DOHH2 (cell line): ENCODE data around the gene PARP8.
"Not testable (repeated sequence)": the region's sequence is repeated elsewhere in the genome, so short reads cannot be mapped to it uniquely, and the experiment has no call there.

ENCODE experiments used
- H3F3A ChIP-seq: fragments of 200-600 bp; sonication (generic), shearing (Covaris generic); 2 replicates; pipeline ENCODE4 v1.6.0; 2016; ENCODE audit warnings: antibody characterized with exemption, mild to moderate bottlenecking; ENCODE audit not compliant: control insufficient read depth, insufficient read depth
- H3K27ac ChIP-seq: fragments of 200-600 bp; sonication (generic); 2 replicates; pipeline ENCODE4 v1.5.1; 2014; ENCODE audit warnings: low read depth, mild to moderate bottlenecking, low read length, moderate library complexity
- H3K27me3 ChIP-seq: fragments of 200-600 bp; sonication (generic); 2 replicates; pipeline ENCODE4 v1.6.1; 2014; ENCODE audit warnings: mild to moderate bottlenecking, low read length, mixed read lengths; ENCODE audit not compliant: control insufficient read depth
- H3K36me3 ChIP-seq: fragments of 200-600 bp; sonication (generic); 2 replicates; pipeline ENCODE4 v1.6.1; 2014; ENCODE audit warnings: mild to moderate bottlenecking, low read length, moderate library complexity, mixed read lengths; ENCODE audit not compliant: control insufficient read depth
- H3K4me1 ChIP-seq: fragments of 200-600 bp; sonication (generic); 2 replicates; pipeline ENCODE4 v1.6.1; 2014; ENCODE audit warnings: mild to moderate bottlenecking, low read length, mixed read lengths; ENCODE audit not compliant: control insufficient read depth
- H3K4me2 ChIP-seq: fragments of 200-600 bp; sonication (generic); 2 replicates; pipeline ENCODE4 v1.6.0; 2014; ENCODE audit warnings: mild to moderate bottlenecking, low read length, moderate library complexity
- H3K4me3 ChIP-seq: fragments of 200-600 bp; sonication (generic); 2 replicates; pipeline ENCODE4 v1.5.1; 2014; ENCODE audit warnings: mild to moderate bottlenecking, low read length, mixed read lengths
- H3K79me2 ChIP-seq: fragments of 200-600 bp; sonication (generic); 2 replicates; pipeline ENCODE4 v1.6.1; 2014; ENCODE audit warnings: mild to moderate bottlenecking, low read length, mixed read lengths; ENCODE audit not compliant: control insufficient read depth
- H3K9me2 ChIP-seq: fragments of 200-600 bp; sonication (generic); replicated peaks from 2 replicates; pipeline ENCODE4 v1.6.1; 2014; ENCODE audit warnings: mild to moderate bottlenecking, low read length, mixed read lengths; ENCODE audit not compliant: control insufficient read depth
- H3K9me3 ChIP-seq: fragments of 200-600 bp; sonication (generic); 2 replicates; pipeline ENCODE4 v1.6.1; 2014; ENCODE audit warnings: antibody characterized with exemption, low read length, mixed read lengths; ENCODE audit not compliant: control insufficient read depth, insufficient read depth
- H4K20me1 ChIP-seq: fragments of 200-600 bp; sonication (generic); 2 replicates; pipeline ENCODE4 v1.6.0; 2014; ENCODE audit warnings: low read depth, mild to moderate bottlenecking, antibody characterized with exemption, low read length, moderate library complexity; ENCODE audit not compliant: control insufficient read depth, insufficient read depth
- CTCF ChIP-seq: fragments of 200-600 bp; sonication (generic); IDR thresholded peaks from one replicate; pipeline ENCODE4 v1.5.1; 2014; ENCODE audit warnings: antibody characterized with exemption, mild to moderate bottlenecking, low read depth, low read length; ENCODE audit not compliant: poor library complexity, severe bottlenecking
- EZH2phosphoT487 ChIP-seq: fragments of 200-600 bp; sonication (generic); IDR thresholded peaks from 2 replicates; pipeline ENCODE4 v1.6.1; 2017; ENCODE audit warnings: borderline replicate concordance, mild to moderate bottlenecking, antibody characterized with exemption, low read length, moderate library complexity, mixed read lengths

The PARP8 gene

DNA sequence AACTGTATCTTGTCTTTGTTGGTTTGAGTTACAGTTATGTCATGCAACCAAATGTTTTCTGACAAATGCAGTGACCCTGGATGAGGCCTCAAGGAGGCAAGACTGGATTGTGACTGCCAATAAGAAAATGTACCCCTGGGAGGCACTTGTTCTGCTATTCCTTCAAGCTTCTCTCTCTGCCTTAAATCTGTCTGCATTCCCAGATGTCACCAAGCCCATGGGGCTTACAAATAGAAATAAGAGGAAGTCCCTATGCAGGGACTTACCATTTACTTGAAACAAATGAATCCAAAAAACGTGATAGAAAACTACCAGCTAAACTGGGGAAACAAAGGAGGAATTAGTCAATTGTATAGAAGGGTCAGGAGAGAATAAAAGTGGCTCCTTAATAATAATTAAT, 8.2 kb upstream of the PARP8 start:
- TF ChIP-seq CTCF (no peak), EZH2phosphoT487 (no peak)
- Histone ChIP-seq H3K9me3 (peaks cover 6% of the 10 kb centered on the region), H3K27ac (no peak overlapping the region), H3K79me2 (no peaks in the 10 kb centered on the region), H4K20me1 (no peaks in the 10 kb centered on the region), H3K4me2 (no peak overlapping the region), H3K27me3 (no peaks in the 10 kb centered on the region), H3K4me3 (no peak overlapping the region), H3F3A (no peaks in the 10 kb centered on the region), H3K9me2 (no peaks in the 10 kb centered on the region), H3K36me3 (peaks cover 5% of the 10 kb centered on the region), H3K4me1 (peaks cover 27% of the 10 kb centered on the region)

DNA sequence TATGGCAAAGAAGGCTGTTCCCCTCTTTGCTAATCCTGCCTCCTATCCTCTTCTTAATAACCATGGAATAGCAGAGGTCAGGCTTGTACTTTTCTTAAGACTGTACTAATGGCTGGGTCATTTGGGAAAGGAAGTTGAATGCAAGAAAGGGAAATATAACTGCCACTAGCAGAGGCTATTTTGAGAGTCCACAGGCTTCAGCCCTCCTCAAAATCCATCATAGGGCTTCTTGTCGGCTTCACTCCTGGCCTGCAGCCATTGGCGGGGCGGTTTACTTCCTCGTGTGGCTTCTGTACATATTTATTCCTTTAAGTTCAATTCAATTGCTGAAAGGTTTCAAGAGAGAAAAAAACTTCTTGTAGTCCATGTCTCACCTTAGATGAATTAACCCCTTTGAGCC, 2.8 kb upstream of the PARP8 start:
- H3K4me2 ChIP-seq: no peak overlapping the region
- H3K4me3 ChIP-seq: no peak overlapping the region
- H4K20me1 ChIP-seq: no peaks in the 10 kb centered on the region
- no peaks in the 10 kb centered on the region for H3K9me3 ChIP-seq
- TF ChIP-seq CTCF: no peak
- TF ChIP-seq EZH2phosphoT487: no peak
- peaks cover 19% of the 10 kb centered on the region for H3K4me1 ChIP-seq
- H3K9me2 ChIP-seq: no peaks in the 10 kb centered on the region
- peaks cover 18% of the 10 kb centered on the region for H3K79me2 ChIP-seq
- no peak overlapping the region for H3K27ac ChIP-seq
- H3K27me3 ChIP-seq: no peaks in the 10 kb centered on the region
- H3K36me3 ChIP-seq: peaks cover 9% of the 10 kb centered on the region
- H3F3A ChIP-seq: peaks cover 13% of the 10 kb centered on the region

- Histone ChIP-seq H3K27ac (peak overlapping the region; percentile 89; the same call in 1 of the 2 replicates), H4K20me1 (no peaks in the 10 kb centered on the region), H3K4me3 (peak overlapping the region; percentile 96; the same call in 1 of the 2 replicates), H3K4me1 (peaks cover 34% of the 10 kb centered on the region), H3K79me2 (peaks cover 33% of the 10 kb centered on the region), H3K36me3 (peaks cover 22% of the 10 kb centered on the region), H3K9me2 (no peaks in the 10 kb centered on the region), H3K27me3 (no peaks in the 10 kb centered on the region), H3K4me2 (peak overlapping the region; percentile 83), H3K9me3 (no peaks in the 10 kb centered on the region), H3F3A (peaks cover 13% of the 10 kb centered on the region)
- TF ChIP-seq EZH2phosphoT487: no peak
- TF ChIP-seq CTCF: no peak
These were observed 1.3 kb upstream of the PARP8 start for GRCh38 chr5:50665091-50665490.

DNA sequence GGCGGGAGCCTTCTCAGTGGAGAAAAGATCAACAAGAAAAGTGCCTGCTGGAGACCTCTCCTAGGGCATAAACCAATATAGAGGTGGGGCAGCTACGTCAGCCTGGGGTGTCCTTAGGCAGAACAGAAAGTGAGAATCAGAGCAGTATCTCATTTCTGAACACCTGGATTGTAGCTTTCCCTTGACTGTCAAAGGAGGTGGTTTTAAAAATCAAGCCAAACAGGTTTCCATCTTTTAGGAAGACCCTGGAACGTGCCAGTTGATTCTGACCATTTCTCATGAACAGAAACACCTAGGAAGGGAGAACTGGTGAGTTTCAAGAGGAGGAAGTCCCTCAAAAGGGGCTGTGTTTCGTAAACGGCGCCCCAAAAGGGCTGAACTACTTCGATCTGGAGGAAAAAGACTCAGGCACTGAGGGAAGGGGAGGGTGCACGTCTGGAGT, 655 bp upstream of the PARP8 start:
- H4K20me1 ChIP-seq, H3K27me3 ChIP-seq, H3K9me2 ChIP-seq, H3K9me3 ChIP-seq: not testable (repeated sequence)
- H3K79me2 ChIP-seq: peaks cover 40% of the 10 kb centered on the region
- H3K4me3 ChIP-seq: peak overlapping the region; percentile 96
- H3K4me1 ChIP-seq: peaks cover 37% of the 10 kb centered on the region
- peaks cover 26% of the 10 kb centered on the region for H3K36me3 ChIP-seq
- peak overlapping the region; percentile 89 for H3K27ac ChIP-seq
- peaks cover 13% of the 10 kb centered on the region for H3F3A ChIP-seq
- peak overlapping the region; percentile 83 for H3K4me2 ChIP-seq
